KOPT-K1 (cell line): ENCODE data around the gene COL23A1.
"Not testable (repeated sequence)": the region's sequence is repeated elsewhere in the genome, so short reads cannot be mapped to it uniquely, and the experiment has no call there.

Experiments
- H3K27ac ChIP-seq: fragments of 200-600 bp; sonication (generic); 2 replicates; pipeline ENCODE4 v1.5.1; 2016; ENCODE audit warnings: antibody characterized with exemption, mild to moderate bottlenecking, low read depth, low read length; ENCODE audit not compliant: poor library complexity, severe bottlenecking
- H3K36me3 ChIP-seq: fragments of 200-600 bp; sonication (generic); 2 replicates; pipeline ENCODE4 v1.5.1; 2017; ENCODE audit warnings: antibody characterized with exemption, mild to moderate bottlenecking, low read length, moderate library complexity; ENCODE audit not compliant: insufficient read depth
- H3K9me3 ChIP-seq: fragments of 200-600 bp; sonication (generic); 2 replicates; pipeline ENCODE4 v1.5.1; 2017; ENCODE audit warnings: antibody characterized with exemption, low read length, mild to moderate bottlenecking; ENCODE audit not compliant: insufficient read depth, poor library complexity, severe bottlenecking

COL23A1 gene

GRCh38 chr5:178249191-178249989 lies 340.8 kb downstream of the COL23A1 start:
- Histone ChIP-seq H3K36me3 (no peaks in the 10 kb centered on the region), H3K9me3 (no peaks in the 10 kb centered on the region), H3K27ac (peak overlapping the region; percentile 47)

- Histone ChIP-seq H3K9me3 (no peaks in the 10 kb centered on the region), H3K36me3 (no peaks in the 10 kb centered on the region), H3K27ac (peak overlapping the region; percentile 47)
Observed at GRCh38 chr5:178248750-178249149, 341.4 kb downstream of the COL23A1 start.

GRCh38 chr5:178247481-178248456 lies 342.4 kb downstream of the COL23A1 start:
- Histone ChIP-seq H3K36me3 (no peaks in the 10 kb centered on the region), H3K27ac (peak overlapping the region; percentile 47), H3K9me3 (no peaks in the 10 kb centered on the region)

GRCh38 chr5:178246624-178247279 lies 343.4 kb downstream of the COL23A1 start:
- Histone ChIP-seq H3K27ac (no peak overlapping the region), H3K9me3 (no peaks in the 10 kb centered on the region), H3K36me3 (no peaks in the 10 kb centered on the region)

GRCh38 chr5:178245389-178245788 lies 344.8 kb downstream of the COL23A1 start:
- no peaks in the 10 kb centered on the region for H3K36me3 ChIP-seq
- H3K27ac ChIP-seq, result no peak overlapping the region
- H3K9me3 ChIP-seq, result no peaks in the 10 kb centered on the region

GRCh38 chr5:178244576-178244975 lies 345.6 kb downstream of the COL23A1 start:
- Histone ChIP-seq H3K9me3 (no peaks in the 10 kb centered on the region), H3K36me3 (no peaks in the 10 kb centered on the region), H3K27ac (no peak overlapping the region)

- H3K36me3 ChIP-seq, result no peaks in the 10 kb centered on the region
- H3K27ac ChIP-seq, result no peak overlapping the region
- H3K9me3 ChIP-seq, result no peaks in the 10 kb centered on the region
Observed at GRCh38 chr5:178242416-178242815, 347.8 kb downstream of the COL23A1 start.

GRCh38 chr5:178241688-178242231 lies 348.4 kb downstream of the COL23A1 start:
- no peaks in the 10 kb centered on the region for H3K9me3 ChIP-seq
- no peaks in the 10 kb centered on the region for H3K36me3 ChIP-seq
- H3K27ac ChIP-seq, result peak overlapping the region; percentile 39

GRCh38 chr5:178241231-178241663 lies 348.9 kb downstream of the COL23A1 start:
- Histone ChIP-seq H3K36me3 (no peaks in the 10 kb centered on the region), H3K9me3 (no peaks in the 10 kb centered on the region), H3K27ac (peak overlapping the region; percentile 39)

GRCh38 chr5:178240766-178241165 lies 349.4 kb downstream of the COL23A1 start:
- H3K27ac ChIP-seq, result peak overlapping the region; percentile 39
- H3K36me3 ChIP-seq, result no peaks in the 10 kb centered on the region
- H3K9me3 ChIP-seq, result no peaks in the 10 kb centered on the region

GRCh38 chr5:178240341-178240741 lies 349.9 kb downstream of the COL23A1 start:
- no peaks in the 10 kb centered on the region for H3K36me3 ChIP-seq
- peak overlapping the region; percentile 39 for H3K27ac ChIP-seq
- no peaks in the 10 kb centered on the region for H3K9me3 ChIP-seq

- H3K27ac ChIP-seq, H3K36me3 ChIP-seq, H3K9me3 ChIP-seq: not testable (repeated sequence)
Observed at GRCh38 chr5:178239626-178240301, 350.4 kb downstream of the COL23A1 start.

- no peaks in the 10 kb centered on the region for H3K9me3 ChIP-seq
- peak overlapping the region; percentile 36 for H3K27ac ChIP-seq
- H3K36me3 ChIP-seq, result no peaks in the 10 kb centered on the region
Observed at GRCh38 chr5:178238711-178239592, 351.2 kb downstream of the COL23A1 start.

GRCh38 chr5:178238313-178238635 lies 351.9 kb downstream of the COL23A1 start:
- no peak overlapping the region for H3K27ac ChIP-seq
- H3K9me3 ChIP-seq, result no peaks in the 10 kb centered on the region
- H3K36me3 ChIP-seq, result no peaks in the 10 kb centered on the region
